GM23338 (cell line): Measurements from ENCODE around the gene BCL2A1. TPM values are rescaled to one million over a fixed set of nuclear protein-coding genes. Genes with fewer than 3 reads are reported as not detected.

Experiments used
- ATAC-seq: fragments of 200-7000 bp; cut with Tn5 transposase; 3 replicates; pipeline ENCODE4 v1.9.1; 2020
- DNase-seq: peaks from one replicate; pipeline ENCODE4 v3.0.0-alpha.2; 2015; ENCODE audit warnings: low spot score
- H2AFZ ChIP-seq: fragments of 200-600 bp; sonication (generic); 2 replicates; pipeline ENCODE4 v1.8.0; 2016; ENCODE audit warnings: antibody characterized with exemption, mild to moderate bottlenecking, moderate library complexity
- H3F3A ChIP-seq: fragments of 200-600 bp; sonication (generic); replicated peaks from 2 replicates; pipeline ENCODE4 v1.8.0; 2017; ENCODE audit warnings: antibody characterized with exemption, mixed run types, low read depth
- H3K27ac ChIP-seq: fragments of 200-600 bp; sonication (generic); 2 replicates; pipeline ENCODE4 v1.6.1; 2016; ENCODE audit warnings: low read depth
- H3K27me3 ChIP-seq: fragments of 200-600 bp; sonication (generic); 2 replicates; pipeline ENCODE4 v1.8.0; 2016; ENCODE audit warnings: mild to moderate bottlenecking, mixed run types, moderate library complexity; ENCODE audit not compliant: insufficient read depth
- H3K36me3 ChIP-seq: fragments of 200-600 bp; sonication (generic); 2 replicates; pipeline ENCODE4 v1.8.0; 2016; ENCODE audit warnings: mild to moderate bottlenecking; ENCODE audit not compliant: insufficient read depth
- H3K4me1 ChIP-seq: fragments of 200-600 bp; sonication (generic); 2 replicates; pipeline ENCODE4 v1.8.0; 2016; ENCODE audit warnings: mild to moderate bottlenecking, moderate library complexity; ENCODE audit not compliant: insufficient read depth
- H3K4me2 ChIP-seq: fragments of 200-600 bp; sonication (generic); 2 replicates; pipeline ENCODE4 v1.7.1; 2017; ENCODE audit warnings: mixed run types
- H3K4me3 ChIP-seq: fragments of 200-600 bp; sonication (generic); 2 replicates; pipeline ENCODE4 v1.6.1; 2016; ENCODE audit warnings: mixed run types
- H3K79me2 ChIP-seq: fragments of 200-600 bp; sonication (generic); replicated peaks from 2 replicates; pipeline ENCODE4 v1.8.0; 2017; ENCODE audit warnings: mild to moderate bottlenecking; ENCODE audit not compliant: insufficient read depth
- H3K9me2 ChIP-seq: fragments of 200-600 bp; sonication (generic); 2 replicates; pipeline ENCODE4 v1.8.0; 2017; ENCODE audit not compliant: insufficient read depth
- H4K20me1 ChIP-seq: fragments of 200-600 bp; sonication (generic); replicated peaks from 2 replicates; pipeline ENCODE4 v1.8.0; 2017; ENCODE audit warnings: mild to moderate bottlenecking; ENCODE audit not compliant: insufficient read depth
- H3K27ac Mint-ChIP-seq: 2 replicates; pipeline ENCODE4 v1.8.0; 2020; ENCODE audit warnings: inconsistent platforms, mild to moderate bottlenecking, moderate library complexity, mixed read lengths
- H3K27me3 Mint-ChIP-seq: 3 replicates; pipeline ENCODE4 v1.8.0; 2022; ENCODE audit warnings: low read depth, mild to moderate bottlenecking, moderate library complexity, mixed read lengths, inconsistent platforms; ENCODE audit not compliant: insufficient read depth, poor library complexity
- H3K36me3 Mint-ChIP-seq: 3 replicates; pipeline ENCODE4 v1.8.0; 2021; ENCODE audit warnings: low read depth, mild to moderate bottlenecking, inconsistent platforms, moderate library complexity, mixed read lengths
- H3K4me1 Mint-ChIP-seq: 3 replicates; pipeline ENCODE4 v1.8.0; 2020; ENCODE audit warnings: mild to moderate bottlenecking, inconsistent platforms, mixed read lengths
- H3K4me3 Mint-ChIP-seq: 3 replicates; pipeline ENCODE4 v1.8.0; 2021; ENCODE audit warnings: moderate library complexity, mild to moderate bottlenecking, inconsistent platforms, mixed read lengths
- H3K9me3 Mint-ChIP-seq: 3 replicates; pipeline ENCODE4 v1.8.0; 2020; ENCODE audit warnings: moderate library complexity, mild to moderate bottlenecking, inconsistent platforms, mixed read lengths
- CREB1 ChIP-seq: fragments of 250-450 bp; sonication (Bioruptor Pico); IDR thresholded peaks from 2 replicates; pipeline ENCODE4 v1.5.0; 2020; ENCODE audit warnings: low read depth, mild to moderate bottlenecking, moderate library complexity
- EZH2 ChIP-seq: fragments of 200-600 bp; sonication (generic); IDR thresholded peaks from one replicate; pipeline ENCODE4 v1.8.0; 2017; ENCODE audit warnings: antibody characterized with exemption, mild to moderate bottlenecking, low read depth; ENCODE audit not compliant: unreplicated experiment
- EZH2phosphoT487 ChIP-seq: fragments of 200-600 bp; sonication (generic); IDR thresholded peaks from one replicate; pipeline ENCODE4 v1.8.1; 2018; ENCODE audit warnings: antibody characterized with exemption; ENCODE audit not compliant: unreplicated experiment
- JUNB ChIP-seq: IDR thresholded peaks from one replicate; pipeline ENCODE4 v1.6.1; 2016; ENCODE audit warnings: antibody characterized with exemption; ENCODE audit not compliant: unreplicated experiment
- NANOG ChIP-seq: IDR thresholded peaks from 2 replicates; pipeline ENCODE4 v1.6.1; 2016; ENCODE audit warnings: antibody characterized with exemption, borderline replicate concordance
- POLR2AphosphoS5 ChIP-seq: IDR thresholded peaks from 2 replicates; pipeline ENCODE4 v1.6.1; 2016; ENCODE audit warnings: antibody characterized with exemption, low read depth
- STAT1 ChIP-seq: IDR thresholded peaks from one replicate; pipeline ENCODE4 v1.6.1; 2016; ENCODE audit warnings: antibody characterized with exemption; ENCODE audit not compliant: unreplicated experiment
- ZNF114 ChIP-seq: fragments of 250-450 bp; sonication (Bioruptor Pico); IDR thresholded peaks from 2 replicates; pipeline ENCODE4 v1.5.0; 2020; ENCODE audit warnings: mild to moderate bottlenecking, moderate library complexity
- ZNF331 ChIP-seq: fragments of 250-450 bp; sonication (Bioruptor Pico); IDR thresholded peaks from 2 replicates; pipeline ENCODE4 v1.5.0; 2020; ENCODE audit warnings: low read depth, mild to moderate bottlenecking, moderate library complexity
- polyA plus RNA-seq: library from polyadenylated mRNA; unstranded; fragments of >200 nt; fragmentation: Nextera tagmentation; extraction: Ambion mirVana; gene quantifications from 2 replicates; pipeline ENCODE4 v1.2.1, GENCODE V29; 2016
- total RNA-seq: library from RNA; depleted of rRNA; stranded (reverse); fragments of >200 nt; shearing (Covaris generic); gene quantifications from 2 replicates; pipeline ENCODE4 v1.2.3, GENCODE V29; 2014
- TF ChIP-seq, protein P1 (sequence below): IDR thresholded peaks from one replicate; pipeline ENCODE4 v1.6.1; 2018; ENCODE audit warnings: antibody characterized with exemption; ENCODE audit not compliant: unreplicated experiment
- TF ChIP-seq, protein P2 (sequence below): IDR thresholded peaks from 2 replicates; pipeline ENCODE4 v1.6.1; 2016; ENCODE audit warnings: antibody characterized with exemption
- TF ChIP-seq, protein P3 (sequence below): fragments of 250-450 bp; sonication (Bioruptor Pico); IDR thresholded peaks from 2 replicates; pipeline ENCODE4 v1.5.0; 2020; ENCODE audit warnings: mild to moderate bottlenecking, moderate library complexity
- TF ChIP-seq, protein P4 (sequence below), 2 experiments: fragments of 200-600 bp in 1 of 2; sonication (generic) in 1 of 2; conservative IDR thresholded peaks; 2 replicates each; pipeline versions ENCODE4 v1.5.1 to v1.6.1; 2016 to 2017; ENCODE audit warnings: antibody characterized with exemption in 2 of 2, low read depth in 2 of 2, mild to moderate bottlenecking in 2 of 2, moderate library complexity in 1 of 2

The BCL2A1 gene
- total and polyA plus RNA-seq, 2 experiments from 2014 or later, result not detected

DNA sequence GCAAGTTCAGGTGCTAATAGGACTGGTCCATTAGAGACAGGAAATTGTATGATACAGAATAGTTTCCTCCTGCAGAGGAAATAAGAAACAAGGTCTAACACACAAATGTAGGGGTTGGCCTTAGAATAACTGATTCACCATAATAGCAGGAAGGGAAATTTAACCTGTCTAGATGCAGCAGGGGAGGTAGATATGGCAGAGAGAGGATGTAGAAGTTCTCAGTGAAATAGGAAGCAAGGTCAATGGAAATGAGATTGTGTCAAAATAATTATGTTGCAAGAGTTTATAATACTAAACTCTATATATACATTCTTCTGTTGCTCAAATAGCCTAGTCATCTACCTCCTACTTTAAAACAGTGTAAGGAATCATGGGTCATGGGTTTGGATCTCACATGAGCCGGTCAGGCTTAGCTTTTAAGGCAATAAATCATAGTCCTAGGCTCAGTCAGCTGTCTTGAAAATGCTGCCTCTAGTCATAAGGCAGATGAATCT, 17.0 kb downstream of the BCL2A1 start:
- Histone ChIP-seq H3K27ac (no peak overlapping the region), H3K4me3 (no peak overlapping the region), H3F3A (no peaks in the 10 kb centered on the region), H2AFZ (no peak overlapping the region), H3K9me2 (no peaks in the 10 kb centered on the region; the same call in 1 of the 2 replicates), H3K36me3 (no peaks in the 10 kb centered on the region), H3K4me2 (no peak overlapping the region), H3K79me2 (no peaks in the 10 kb centered on the region), H3K27me3 (no peaks in the 10 kb centered on the region), H4K20me1 (no peaks in the 10 kb centered on the region), H3K4me1 (no peaks in the 10 kb centered on the region)
- no peak overlapping the region for H3K4me3 Mint-ChIP-seq
- no peak for TF ChIP-seq EZH2phosphoT487
- TF ChIP-seq, protein P1, sequence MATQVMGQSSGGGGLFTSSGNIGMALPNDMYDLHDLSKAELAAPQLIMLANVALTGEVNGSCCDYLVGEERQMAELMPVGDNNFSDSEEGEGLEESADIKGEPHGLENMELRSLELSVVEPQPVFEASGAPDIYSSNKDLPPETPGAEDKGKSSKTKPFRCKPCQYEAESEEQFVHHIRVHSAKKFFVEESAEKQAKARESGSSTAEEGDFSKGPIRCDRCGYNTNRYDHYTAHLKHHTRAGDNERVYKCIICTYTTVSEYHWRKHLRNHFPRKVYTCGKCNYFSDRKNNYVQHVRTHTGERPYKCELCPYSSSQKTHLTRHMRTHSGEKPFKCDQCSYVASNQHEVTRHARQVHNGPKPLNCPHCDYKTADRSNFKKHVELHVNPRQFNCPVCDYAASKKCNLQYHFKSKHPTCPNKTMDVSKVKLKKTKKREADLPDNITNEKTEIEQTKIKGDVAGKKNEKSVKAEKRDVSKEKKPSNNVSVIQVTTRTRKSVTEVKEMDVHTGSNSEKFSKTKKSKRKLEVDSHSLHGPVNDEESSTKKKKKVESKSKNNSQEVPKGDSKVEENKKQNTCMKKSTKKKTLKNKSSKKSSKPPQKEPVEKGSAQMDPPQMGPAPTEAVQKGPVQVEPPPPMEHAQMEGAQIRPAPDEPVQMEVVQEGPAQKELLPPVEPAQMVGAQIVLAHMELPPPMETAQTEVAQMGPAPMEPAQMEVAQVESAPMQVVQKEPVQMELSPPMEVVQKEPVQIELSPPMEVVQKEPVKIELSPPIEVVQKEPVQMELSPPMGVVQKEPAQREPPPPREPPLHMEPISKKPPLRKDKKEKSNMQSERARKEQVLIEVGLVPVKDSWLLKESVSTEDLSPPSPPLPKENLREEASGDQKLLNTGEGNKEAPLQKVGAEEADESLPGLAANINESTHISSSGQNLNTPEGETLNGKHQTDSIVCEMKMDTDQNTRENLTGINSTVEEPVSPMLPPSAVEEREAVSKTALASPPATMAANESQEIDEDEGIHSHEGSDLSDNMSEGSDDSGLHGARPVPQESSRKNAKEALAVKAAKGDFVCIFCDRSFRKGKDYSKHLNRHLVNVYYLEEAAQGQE, result no peak
- TF ChIP-seq EZH2, result no peak
- no peak for TF ChIP-seq NANOG
- no peak for TF ChIP-seq POLR2AphosphoS5
- TF ChIP-seq ZNF114 (CRISPR knock-in tag), result no peak
- TF ChIP-seq, protein P2, sequence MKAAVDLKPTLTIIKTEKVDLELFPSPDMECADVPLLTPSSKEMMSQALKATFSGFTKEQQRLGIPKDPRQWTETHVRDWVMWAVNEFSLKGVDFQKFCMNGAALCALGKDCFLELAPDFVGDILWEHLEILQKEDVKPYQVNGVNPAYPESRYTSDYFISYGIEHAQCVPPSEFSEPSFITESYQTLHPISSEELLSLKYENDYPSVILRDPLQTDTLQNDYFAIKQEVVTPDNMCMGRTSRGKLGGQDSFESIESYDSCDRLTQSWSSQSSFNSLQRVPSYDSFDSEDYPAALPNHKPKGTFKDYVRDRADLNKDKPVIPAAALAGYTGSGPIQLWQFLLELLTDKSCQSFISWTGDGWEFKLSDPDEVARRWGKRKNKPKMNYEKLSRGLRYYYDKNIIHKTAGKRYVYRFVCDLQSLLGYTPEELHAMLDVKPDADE, result no peak
- no peak for TF ChIP-seq JUNB
- TF ChIP-seq, protein P3, sequence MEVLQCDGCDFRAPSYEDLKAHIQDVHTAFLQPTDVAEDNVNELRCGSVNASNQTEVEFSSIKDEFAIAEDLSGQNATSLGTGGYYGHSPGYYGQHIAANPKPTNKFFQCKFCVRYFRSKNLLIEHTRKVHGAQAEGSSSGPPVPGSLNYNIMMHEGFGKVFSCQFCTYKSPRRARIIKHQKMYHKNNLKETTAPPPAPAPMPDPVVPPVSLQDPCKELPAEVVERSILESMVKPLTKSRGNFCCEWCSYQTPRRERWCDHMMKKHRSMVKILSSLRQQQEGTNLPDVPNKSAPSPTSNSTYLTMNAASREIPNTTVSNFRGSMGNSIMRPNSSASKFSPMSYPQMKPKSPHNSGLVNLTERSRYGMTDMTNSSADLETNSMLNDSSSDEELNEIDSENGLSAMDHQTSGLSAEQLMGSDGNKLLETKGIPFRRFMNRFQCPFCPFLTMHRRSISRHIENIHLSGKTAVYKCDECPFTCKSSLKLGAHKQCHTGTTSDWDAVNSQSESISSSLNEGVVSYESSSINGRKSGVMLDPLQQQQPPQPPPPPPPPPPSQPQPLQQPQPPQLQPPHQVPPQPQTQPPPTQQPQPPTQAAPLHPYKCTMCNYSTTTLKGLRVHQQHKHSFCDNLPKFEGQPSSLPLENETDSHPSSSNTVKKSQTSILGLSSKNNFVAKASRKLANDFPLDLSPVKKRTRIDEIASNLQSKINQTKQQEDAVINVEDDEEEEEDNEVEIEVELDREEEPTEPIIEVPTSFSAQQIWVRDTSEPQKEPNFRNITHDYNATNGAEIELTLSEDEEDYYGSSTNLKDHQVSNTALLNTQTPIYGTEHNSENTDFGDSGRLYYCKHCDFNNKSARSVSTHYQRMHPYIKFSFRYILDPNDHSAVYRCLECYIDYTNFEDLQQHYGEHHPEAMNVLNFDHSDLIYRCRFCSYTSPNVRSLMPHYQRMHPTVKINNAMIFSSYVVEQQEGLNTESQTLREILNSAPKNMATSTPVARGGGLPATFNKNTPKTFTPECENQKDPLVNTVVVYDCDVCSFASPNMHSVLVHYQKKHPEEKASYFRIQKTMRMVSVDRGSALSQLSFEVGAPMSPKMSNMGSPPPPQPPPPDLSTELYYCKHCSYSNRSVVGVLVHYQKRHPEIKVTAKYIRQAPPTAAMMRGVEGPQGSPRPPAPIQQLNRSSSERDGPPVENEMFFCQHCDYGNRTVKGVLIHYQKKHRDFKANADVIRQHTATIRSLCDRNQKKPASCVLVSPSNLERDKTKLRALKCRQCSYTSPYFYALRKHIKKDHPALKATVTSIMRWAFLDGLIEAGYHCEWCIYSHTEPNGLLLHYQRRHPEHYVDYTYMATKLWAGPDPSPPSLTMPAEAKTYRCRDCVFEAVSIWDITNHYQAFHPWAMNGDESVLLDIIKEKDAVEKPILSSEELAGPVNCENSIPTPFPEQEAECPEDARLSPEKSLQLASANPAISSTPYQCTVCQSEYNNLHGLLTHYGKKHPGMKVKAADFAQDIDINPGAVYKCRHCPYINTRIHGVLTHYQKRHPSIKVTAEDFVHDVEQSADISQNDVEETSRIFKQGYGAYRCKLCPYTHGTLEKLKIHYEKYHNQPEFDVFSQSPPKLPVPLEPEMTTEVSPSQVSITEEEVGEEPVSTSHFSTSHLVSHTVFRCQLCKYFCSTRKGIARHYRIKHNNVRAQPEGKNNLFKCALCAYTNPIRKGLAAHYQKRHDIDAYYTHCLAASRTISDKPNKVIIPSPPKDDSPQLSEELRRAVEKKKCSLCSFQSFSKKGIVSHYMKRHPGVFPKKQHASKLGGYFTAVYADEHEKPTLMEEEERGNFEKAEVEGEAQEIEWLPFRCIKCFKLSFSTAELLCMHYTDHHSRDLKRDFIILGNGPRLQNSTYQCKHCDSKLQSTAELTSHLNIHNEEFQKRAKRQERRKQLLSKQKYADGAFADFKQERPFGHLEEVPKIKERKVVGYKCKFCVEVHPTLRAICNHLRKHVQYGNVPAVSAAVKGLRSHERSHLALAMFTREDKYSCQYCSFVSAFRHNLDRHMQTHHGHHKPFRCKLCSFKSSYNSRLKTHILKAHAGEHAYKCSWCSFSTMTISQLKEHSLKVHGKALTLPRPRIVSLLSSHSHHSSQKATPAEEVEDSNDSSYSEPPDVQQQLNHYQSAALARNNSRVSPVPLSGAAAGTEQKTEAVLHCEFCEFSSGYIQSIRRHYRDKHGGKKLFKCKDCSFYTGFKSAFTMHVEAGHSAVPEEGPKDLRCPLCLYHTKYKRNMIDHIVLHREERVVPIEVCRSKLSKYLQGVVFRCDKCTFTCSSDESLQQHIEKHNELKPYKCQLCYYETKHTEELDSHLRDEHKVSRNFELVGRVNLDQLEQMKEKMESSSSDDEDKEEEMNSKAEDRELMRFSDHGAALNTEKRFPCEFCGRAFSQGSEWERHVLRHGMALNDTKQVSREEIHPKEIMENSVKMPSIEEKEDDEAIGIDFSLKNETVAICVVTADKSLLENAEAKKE (CRISPR knock-in tag), result no peak
- TF ChIP-seq ZNF331, result no peak
- TF ChIP-seq, protein P4, sequence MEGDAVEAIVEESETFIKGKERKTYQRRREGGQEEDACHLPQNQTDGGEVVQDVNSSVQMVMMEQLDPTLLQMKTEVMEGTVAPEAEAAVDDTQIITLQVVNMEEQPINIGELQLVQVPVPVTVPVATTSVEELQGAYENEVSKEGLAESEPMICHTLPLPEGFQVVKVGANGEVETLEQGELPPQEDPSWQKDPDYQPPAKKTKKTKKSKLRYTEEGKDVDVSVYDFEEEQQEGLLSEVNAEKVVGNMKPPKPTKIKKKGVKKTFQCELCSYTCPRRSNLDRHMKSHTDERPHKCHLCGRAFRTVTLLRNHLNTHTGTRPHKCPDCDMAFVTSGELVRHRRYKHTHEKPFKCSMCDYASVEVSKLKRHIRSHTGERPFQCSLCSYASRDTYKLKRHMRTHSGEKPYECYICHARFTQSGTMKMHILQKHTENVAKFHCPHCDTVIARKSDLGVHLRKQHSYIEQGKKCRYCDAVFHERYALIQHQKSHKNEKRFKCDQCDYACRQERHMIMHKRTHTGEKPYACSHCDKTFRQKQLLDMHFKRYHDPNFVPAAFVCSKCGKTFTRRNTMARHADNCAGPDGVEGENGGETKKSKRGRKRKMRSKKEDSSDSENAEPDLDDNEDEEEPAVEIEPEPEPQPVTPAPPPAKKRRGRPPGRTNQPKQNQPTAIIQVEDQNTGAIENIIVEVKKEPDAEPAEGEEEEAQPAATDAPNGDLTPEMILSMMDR (conservative IDR thresholded peaks at IDR 0.05; ENCODE audit: low read depth in 2 of 2), result no peak
- TF ChIP-seq CREB1 (CRISPR knock-in tag), result no peak
- no peak for TF ChIP-seq STAT1
- no peaks in the 10 kb centered on the region for H3K4me1 Mint-ChIP-seq
- DNase-seq (no peak), ATAC-seq (no peak)
- no peaks in the 10 kb centered on the region for H3K9me3 Mint-ChIP-seq
- H3K36me3 Mint-ChIP-seq, result no peaks in the 10 kb centered on the region
- no peaks in the 10 kb centered on the region for H3K27me3 Mint-ChIP-seq
- no peak overlapping the region for H3K27ac Mint-ChIP-seq
